ENCODE results near the gene DOK4. TPM values are rescaled to one million over a fixed set of nuclear protein-coding genes. Genes with fewer than 3 reads are reported as not detected.

The DOK4 gene
- total RNA-seq, 1 experiment from 2014 or later = 122 TPM

DNA sequence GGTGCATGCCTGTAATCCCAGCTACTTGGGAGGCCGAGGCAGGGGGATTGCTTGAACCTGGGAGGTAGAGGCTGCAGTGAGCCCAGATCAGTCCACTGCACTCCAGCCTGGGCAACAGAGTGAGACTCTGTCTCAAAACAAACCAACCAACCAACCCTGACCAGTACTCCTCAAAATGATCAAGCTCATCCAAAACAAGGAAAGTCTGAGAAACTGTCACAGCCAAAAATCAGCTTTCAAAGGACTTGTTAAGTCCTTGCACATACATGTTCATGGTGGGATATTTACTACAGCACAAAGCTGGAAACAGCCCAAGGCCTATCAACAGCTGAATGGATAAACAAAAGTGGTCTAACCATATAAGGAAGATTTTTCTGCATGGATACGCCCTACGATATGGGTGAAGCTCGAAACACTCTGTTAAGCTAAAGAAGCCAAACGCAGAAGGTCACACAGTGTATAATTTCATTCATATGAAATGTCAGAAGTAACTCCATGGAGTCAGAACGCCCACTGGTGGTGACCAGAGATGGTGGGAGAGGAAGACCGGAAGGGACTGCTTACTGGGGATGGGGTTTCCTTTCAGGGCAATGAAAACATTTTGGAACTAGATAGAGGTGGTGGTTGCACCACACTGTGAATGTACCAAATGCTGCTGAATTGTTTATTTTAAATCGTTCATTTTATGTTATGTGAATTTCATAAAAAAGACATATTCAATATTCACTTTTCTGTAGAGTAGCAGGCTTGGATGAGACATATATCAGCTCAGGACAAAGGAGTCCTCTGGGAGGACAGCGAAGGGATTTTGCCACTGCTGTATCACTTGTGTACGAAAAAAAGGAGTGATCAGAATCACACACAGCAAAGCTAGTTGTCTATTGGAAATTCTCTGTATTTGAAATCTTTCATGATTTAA is 64.0 kb downstream of the DOK4 start:
- H3K9me3 Mint-ChIP-seq (ENCODE audit: unreplicated experiment) = no peaks in the 10 kb centered on the region
- Histone ChIP-seq H3K36me3 (ENCODE audit: control insufficient read depth, insufficient read depth, low read length) (no peaks in the 10 kb centered on the region), H3K9me3 (no peaks in the 10 kb centered on the region), H3K27me3 (replicated peaks; ENCODE audit: control insufficient read depth, insufficient read depth, low read length) (no peaks in the 10 kb centered on the region), H3K4me1 (peaks cover 14% of the 10 kb centered on the region), H3K4me3 (ENCODE audit: low read depth, low read length) (no peak overlapping the region)
- TF ChIP-seq, protein P1, sequence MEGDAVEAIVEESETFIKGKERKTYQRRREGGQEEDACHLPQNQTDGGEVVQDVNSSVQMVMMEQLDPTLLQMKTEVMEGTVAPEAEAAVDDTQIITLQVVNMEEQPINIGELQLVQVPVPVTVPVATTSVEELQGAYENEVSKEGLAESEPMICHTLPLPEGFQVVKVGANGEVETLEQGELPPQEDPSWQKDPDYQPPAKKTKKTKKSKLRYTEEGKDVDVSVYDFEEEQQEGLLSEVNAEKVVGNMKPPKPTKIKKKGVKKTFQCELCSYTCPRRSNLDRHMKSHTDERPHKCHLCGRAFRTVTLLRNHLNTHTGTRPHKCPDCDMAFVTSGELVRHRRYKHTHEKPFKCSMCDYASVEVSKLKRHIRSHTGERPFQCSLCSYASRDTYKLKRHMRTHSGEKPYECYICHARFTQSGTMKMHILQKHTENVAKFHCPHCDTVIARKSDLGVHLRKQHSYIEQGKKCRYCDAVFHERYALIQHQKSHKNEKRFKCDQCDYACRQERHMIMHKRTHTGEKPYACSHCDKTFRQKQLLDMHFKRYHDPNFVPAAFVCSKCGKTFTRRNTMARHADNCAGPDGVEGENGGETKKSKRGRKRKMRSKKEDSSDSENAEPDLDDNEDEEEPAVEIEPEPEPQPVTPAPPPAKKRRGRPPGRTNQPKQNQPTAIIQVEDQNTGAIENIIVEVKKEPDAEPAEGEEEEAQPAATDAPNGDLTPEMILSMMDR (IDR thresholded peaks at IDR 0.05; ENCODE audit: insufficient read depth in 1 of 2, low read depth in 1 of 2, low read length in 1 of 2, severe bottlenecking in 1 of 2, unreplicated experiment in 1 of 2) = peak; percentile 59 to 97
- peaks cover 6% of the 10 kb centered on the region for H3K36me3 Mint-ChIP-seq (ENCODE audit: insufficient read depth, unreplicated experiment)
- H3K27me3 Mint-ChIP-seq (ENCODE audit: insufficient read depth, unreplicated experiment) = no peaks in the 10 kb centered on the region
- POLR2A ChIA-PET = interaction anchor here (0.5 to 0.6 kb wide), 2 partner anchors 93 to 140 kb away, joined by 3 read pairs; no protein-coding TSS in a partner anchor
- no TSS peak for BruUV-seq (replicated peaks)
- peaks cover 32% of the 10 kb centered on the region for H3K4me1 Mint-ChIP-seq (ENCODE audit: low read depth, unreplicated experiment)
- DNase-seq = peak in 1 of 2 experiments; percentile 75
- no peak overlapping the region for H3K27ac Mint-ChIP-seq (ENCODE audit: unreplicated experiment)
- CTCF ChIA-PET = interaction anchor here (0.6 to 1.3 kb wide), 9 partner anchors 11 to 177 kb away, joined by 3 to 15 read pairs (median 4); partner anchors contain the start of genes ARL2BP, CIAPIN1 and COQ9
- H3K4me3 Mint-ChIP-seq (ENCODE audit: unreplicated experiment) = peak overlapping the region; percentile 5
- intact Hi-C loops (cut with micrococcal nuclease; ENCODE audit: unreplicated experiment) = loop anchor here (1.0 kb wide), 2 partner anchors 118 to 122 kb away; no protein-coding TSS in a partner anchor

Other genes starting within 250 kb of the DOK4 start
- gene ARL2BP, start 241.2 kb downstream of the DOK4 start, total RNA-seq (2022) = 38.5 and 47.6 TPM in 2 replicates
- gene PLLP, start 201.8 kb downstream of the DOK4 start, total RNA-seq (2022) = 53.0 and 54.0 TPM in 2 replicates
- 0.44 and 0.68 TPM in 2 replicates for gene CCL22, start 127.7 kb downstream of the DOK4 start, total RNA-seq (2022)
- 0.16 TPM in 1 of 2 replicates, not detected in the other for gene CX3CL1, start 114.0 kb downstream of the DOK4 start, total RNA-seq (2022)
- not detected in 2 replicates for gene CCL17, start 81.7 kb downstream of the DOK4 start, total RNA-seq (2022)
- gene CIAPIN1, start 39.1 kb downstream of the DOK4 start, total RNA-seq (2022) = 98.3 and 103 TPM in 2 replicates
- gene COQ9, start 39.0 kb downstream of the DOK4 start, total RNA-seq (2022) = 50.9 and 54.2 TPM in 2 replicates
- gene POLR2C, start 23.8 kb downstream of the DOK4 start, total RNA-seq (2022) = 100 and 102 TPM in 2 replicates
- 9.1 and 11.8 TPM in 2 replicates for gene CCDC102A, start 50.1 kb upstream of the DOK4 start, total RNA-seq (2022)
- gene ADGRG5, start 56.1 kb upstream of the DOK4 start, total RNA-seq (2022) = 4.6 and 5.2 TPM in 2 replicates
- 153 and 195 TPM in 2 replicates for gene ADGRG1, start 142.1 kb upstream of the DOK4 start, total RNA-seq (2022)
- 0.25 TPM in 1 of 2 replicates, not detected in the other for gene ADGRG3, start 181.8 kb upstream of the DOK4 start, total RNA-seq (2022)
- 1.1 and 1.2 TPM in 2 replicates for gene DRC7, start 208.3 kb upstream of the DOK4 start, total RNA-seq (2022)
- gene KATNB1, start 249.3 kb upstream of the DOK4 start, total RNA-seq (2022) = 31.8 and 32.4 TPM in 2 replicates